Left cardiac atrium (tissue), 4 donors: ENCODE measurements around the gene CACNA2D2. TPM values are rescaled to one million over a fixed set of nuclear protein-coding genes. Genes with fewer than 3 reads are reported as not detected.

Experiments
- ATAC-seq, 2 donors: fragments of 200-7000 bp; cut with Tn5 transposase; one replicate each; pipeline ENCODE4 v1.9.1; 2020; ENCODE audit warnings: mild to moderate bottlenecking in 2 of 2, moderate library complexity in 2 of 2
- DNase-seq: peaks from one replicate; pipeline ENCODE4 v3.0.0-alpha.2; 2020
- intact Hi-C, 2 donors: fragments of 100-400 bp; cut with DNase I; formaldehyde crosslinking; loops; one replicate each; pipeline versions ENCODE4 v1.14.1 to v1.15.1; 2022 to 2023
- total RNA-seq, 2 donors: library from RNA; stranded (reverse); fragmentation: NEBNext Ultra II Directional; extraction: Animal tissue kit (Norgen Biotek cat#: 25700); gene quantifications; one replicate each; pipeline ENCODE4 v1.2.1, GENCODE V29; 2021
- donor health status: DM: no; HTN: yes; CAD: no.
- donor health status: DM: no; HTN: yes; CAD: no; lungs with severe emphysema.
- donor health status: DM: yes; HTN: yes; CAD: no.
- donor health status: Dilated cardiomyopathy.

CACNA2D2 gene
- total RNA-seq, 2 donors from 2014 or later, result 4.6 to 7.8 TPM

DNA sequence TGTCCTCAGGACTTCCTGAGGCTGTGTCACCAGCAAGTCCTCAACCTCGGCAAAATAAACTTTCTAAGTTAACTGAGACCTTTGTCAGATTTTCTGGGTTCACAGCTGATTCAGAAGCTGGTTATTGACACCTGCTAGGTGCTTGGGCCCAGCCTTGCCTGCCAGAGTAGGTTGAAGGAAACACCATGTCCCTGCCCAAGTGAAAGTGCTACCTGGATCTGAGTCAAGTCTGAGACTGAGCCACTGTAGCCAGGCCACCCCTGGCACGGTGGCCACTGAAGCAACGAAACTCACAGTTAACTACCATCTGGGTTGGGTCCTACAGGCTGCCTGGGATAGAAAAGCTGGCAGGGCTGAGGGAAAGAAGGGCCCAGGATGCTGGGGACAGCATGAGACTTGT lies 189.1 kb downstream of the CACNA2D2 start:
- ATAC-seq (no peak), DNase-seq (no peak)
- intact Hi-C loops, result no loop called here

Other genes with a start within 250 kb of the CACNA2D2 start
- gene SEMA3B, start 234.5 kb downstream of the CACNA2D2 start, total RNA-seq, result 10 to 100 TPM; 14.3 to 32.6 TPM
- 1 to 10 TPM; 1.4 to 6.6 TPM for gene LSMEM2, start 224.5 kb downstream of the CACNA2D2 start, total RNA-seq
- 10 to 100 TPM; 53.1 to 68.8 TPM for gene IFRD2, start 211.2 kb downstream of the CACNA2D2 start, total RNA-seq
- gene HYAL3, start 204.2 kb downstream of the CACNA2D2 start, total RNA-seq, result 1 to 10 TPM; 1.7 to 1.8 TPM
- 1 to 10 TPM; 5.8 to 7.2 TPM for gene NAA80, start 204.2 kb downstream of the CACNA2D2 start, total RNA-seq
- gene HYAL1, start 200.1 kb downstream of the CACNA2D2 start, total RNA-seq, result 10 to 100 TPM; 24.6 to 26.6 TPM
- 100 to 1,000 TPM in 1 of 2 donors, 10 to 100 TPM in 1; 53.4 to 103 TPM for gene HYAL2, start 180.9 kb downstream of the CACNA2D2 start, total RNA-seq
- 10 to 100 TPM; 26.2 to 27.5 TPM for gene TUSC2, start 175.4 kb downstream of the CACNA2D2 start, total RNA-seq
- 10 to 100 TPM; 20.7 to 25.6 TPM for gene RASSF1, start 162.8 kb downstream of the CACNA2D2 start, total RNA-seq
- under 1 TPM in 1 of 2 donors, not detected in 1; 0.29 TPM for gene ZMYND10, start 157.9 kb downstream of the CACNA2D2 start, total RNA-seq
- 10 to 100 TPM; 12.6 to 19.9 TPM for gene NPRL2, start 152.9 kb downstream of the CACNA2D2 start, total RNA-seq
- gene CYB561D2, start 152.8 kb downstream of the CACNA2D2 start, total RNA-seq, result 1 to 10 TPM; 7.6 to 9.2 TPM
- 10 to 100 TPM; 28.7 to 33.4 TPM for gene TMEM115, start 144.1 kb downstream of the CACNA2D2 start, total RNA-seq
- gene C3orf18, start 64.1 kb upstream of the CACNA2D2 start, total RNA-seq, result 10 to 100 TPM; 29.7 to 32.3 TPM
- 10 to 100 TPM; 11.8 to 19.7 TPM for gene HEMK1, start 65.9 kb upstream of the CACNA2D2 start, total RNA-seq
- gene CISH, start 108.1 kb upstream of the CACNA2D2 start, total RNA-seq, result 10 to 100 TPM in 1 of 2 donors, 1 to 10 TPM in 1; 10.0 to 41.9 TPM
- gene MAPKAPK3, start 113.5 kb upstream of the CACNA2D2 start, total RNA-seq, result 100 to 1,000 TPM; 170 to 177 TPM
- gene DOCK3, start 171.3 kb upstream of the CACNA2D2 start, total RNA-seq, result 1 to 10 TPM; 2.8 to 3.8 TPM